GM20431 (cell line): Measurements from ENCODE around the gene ABHD11.

ENCODE experiments used
- in situ Hi-C: fragments of 300-500 bp; cut with MseI, MboI; formaldehyde crosslinking; loops from one replicate; pipeline ENCODE4 v1.15.0; 2020; ENCODE audit warnings: low sequenced_read_pairs; ENCODE audit not compliant: unreplicated experiment

ABHD11 gene

GRCh38 chr7:73749931-73750776 is 11.6 kb upstream of the ABHD11 start:
- in situ Hi-C loops: no loop called here

DNA sequence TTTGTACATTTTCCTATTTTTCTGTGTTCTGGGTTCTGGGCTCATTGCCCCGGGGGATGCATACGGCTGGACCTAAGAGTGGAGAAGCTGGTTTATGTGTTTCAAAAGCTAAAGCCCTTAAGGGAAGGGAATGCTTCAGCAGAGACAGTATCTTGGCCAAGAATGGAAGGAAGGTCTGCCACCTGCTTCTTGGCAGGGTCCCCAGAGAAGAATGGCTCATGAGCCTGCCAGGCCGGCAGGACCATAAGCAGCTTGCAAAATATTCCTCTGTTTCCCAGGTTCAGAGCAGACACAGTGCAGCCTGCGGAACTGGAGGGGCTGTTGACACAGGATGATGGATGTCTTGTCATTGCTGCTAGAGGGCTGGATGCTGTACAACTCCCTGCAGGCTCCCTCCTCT is 7.8 kb upstream of the ABHD11 start:
- in situ Hi-C loops: no loop called here

- in situ Hi-C loops: no loop called here
Measured at GRCh38 chr7:73742753-73743641, 4.4 kb upstream of the ABHD11 start.

- in situ Hi-C loops: no loop called here
Measured at GRCh38 chr7:73742338-73742752, 3.7 kb upstream of the ABHD11 start.

DNA sequence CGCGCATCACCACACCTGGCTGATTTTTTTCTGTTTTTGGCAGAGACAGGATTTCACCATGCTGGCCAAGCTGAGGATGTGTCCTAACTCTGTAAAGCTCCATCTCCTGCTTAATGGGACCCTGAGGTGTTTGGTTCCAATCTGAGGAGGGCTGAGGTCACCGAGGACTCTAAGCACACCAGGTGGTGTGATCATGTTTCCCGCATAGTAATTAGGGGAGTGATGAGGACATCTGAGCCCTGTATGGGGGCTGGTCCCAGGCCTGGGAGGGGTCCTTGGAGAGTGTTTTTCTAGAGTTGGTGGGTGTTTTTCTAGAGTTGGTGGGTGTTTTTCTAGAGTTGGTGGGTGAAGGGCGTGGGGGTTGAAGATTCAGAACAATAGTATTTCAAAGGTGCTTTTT is 3.0 kb upstream of the ABHD11 start:
- in situ Hi-C loops: no loop called here

GRCh38 chr7:73740771-73741170 is 2.2 kb upstream of the ABHD11 start:
- in situ Hi-C loops: no loop called here

DNA sequence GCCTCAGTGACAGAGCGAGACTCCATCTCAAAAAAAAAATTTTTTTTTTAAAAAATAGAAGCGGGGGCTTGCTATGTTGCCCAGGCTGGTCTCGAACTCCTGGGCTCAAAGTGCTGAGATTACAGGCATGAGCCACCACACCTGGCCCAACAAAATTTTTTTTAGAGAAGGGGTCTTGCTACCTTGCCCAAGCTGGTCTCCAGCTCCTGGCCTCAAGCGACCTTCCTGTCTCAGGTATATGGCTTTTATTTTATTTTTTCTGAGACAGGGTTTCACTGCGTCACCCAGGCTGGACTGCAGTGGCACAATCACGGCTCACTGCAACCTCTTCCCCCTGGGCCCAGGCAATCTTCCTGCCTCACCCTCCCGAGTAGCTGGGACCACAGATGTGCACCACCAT is 1.6 kb upstream of the ABHD11 start:
- in situ Hi-C loops: no loop called here

- in situ Hi-C loops: loop anchor here (10.0 kb wide), 1 partner anchor 135 kb away; no protein-coding TSS in a partner anchor
Measured at GRCh38 chr7:73739387-73739767, 775 bp upstream of the ABHD11 start.

- in situ Hi-C loops: loop anchor here (10.0 kb wide), 1 partner anchor 133 kb away; no protein-coding TSS in a partner anchor
Measured at GRCh38 chr7:73738220-73738611, 386 bp downstream of the ABHD11 start.

GRCh38 chr7:73737491-73738219 is 947 bp downstream of the ABHD11 start:
- in situ Hi-C loops: loop anchor here (10.0 kb wide), 1 partner anchor 133 kb away; no protein-coding TSS in a partner anchor

DNA sequence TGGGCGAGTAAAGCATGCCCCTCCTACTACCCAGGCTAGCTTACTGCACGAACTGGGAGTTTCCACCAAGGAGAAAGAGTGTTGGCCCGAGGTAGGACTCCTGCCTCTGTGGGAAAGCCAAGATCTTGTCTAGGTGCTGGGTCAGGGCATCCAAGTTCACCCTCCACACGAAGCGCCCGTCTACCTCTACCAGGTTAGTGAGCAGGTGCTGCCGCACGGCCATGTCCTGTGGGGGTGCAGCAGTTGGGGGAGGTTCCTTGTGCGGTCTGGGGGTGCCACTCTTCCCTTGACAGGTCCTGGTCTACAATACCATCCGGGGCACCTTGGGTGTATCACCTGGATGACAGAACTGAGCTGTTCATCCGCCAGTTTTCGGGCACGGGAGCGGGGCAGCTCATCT is 1.7 kb downstream of the ABHD11 start:
- in situ Hi-C loops: loop anchor here (10.0 kb wide), 1 partner anchor 132 kb away; no protein-coding TSS in a partner anchor

DNA sequence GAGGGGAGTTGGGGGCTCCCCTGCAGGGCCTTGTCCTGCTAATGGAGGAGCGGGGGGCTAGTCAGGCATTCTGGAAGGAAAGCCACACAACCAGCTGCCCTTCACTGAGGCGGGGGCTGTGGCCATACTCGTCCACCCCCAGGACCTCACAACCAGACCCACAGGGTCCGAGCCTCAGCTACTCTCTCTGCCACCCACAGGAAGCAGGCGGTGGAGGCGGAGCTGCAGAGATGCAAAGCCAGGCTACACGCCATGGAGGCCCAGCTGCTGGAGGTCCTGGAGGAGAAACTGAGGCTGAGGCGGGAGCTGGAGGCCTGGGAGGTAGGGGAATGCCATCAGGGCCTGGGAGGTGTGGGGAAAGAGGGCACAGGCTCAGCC is 3.1 kb downstream of the ABHD11 start:
- in situ Hi-C loops: loop anchor here (10.0 kb wide), 1 partner anchor 131 kb away; no protein-coding TSS in a partner anchor

- in situ Hi-C loops: loop anchor here (10.0 kb wide), 1 partner anchor 130 kb away; no protein-coding TSS in a partner anchor
Measured at GRCh38 chr7:73734619-73735527, 3.7 kb downstream of the ABHD11 start.

DNA sequence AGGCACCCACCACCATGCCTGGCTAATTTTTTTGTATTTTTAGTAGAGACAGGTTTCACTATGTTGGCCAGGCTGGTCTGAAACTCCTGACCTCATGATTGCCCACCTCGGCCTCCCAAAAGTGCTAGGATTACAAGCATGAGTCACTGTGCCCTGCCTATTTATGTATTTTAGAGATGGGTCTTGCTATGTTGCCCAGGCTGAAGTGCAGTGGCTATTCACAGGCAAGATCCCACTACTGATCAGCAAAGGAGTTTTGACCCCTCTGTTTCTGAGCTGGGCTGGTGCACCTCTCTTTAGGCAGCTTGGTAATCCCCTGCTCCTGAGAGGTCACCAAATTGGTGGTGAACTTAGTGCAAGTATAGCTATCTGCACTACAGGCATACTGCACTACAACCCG is 6.2 kb downstream of the ABHD11 start:
- in situ Hi-C loops: loop anchor here (10.0 kb wide), 1 partner anchor 128 kb away; no protein-coding TSS in a partner anchor

DNA sequence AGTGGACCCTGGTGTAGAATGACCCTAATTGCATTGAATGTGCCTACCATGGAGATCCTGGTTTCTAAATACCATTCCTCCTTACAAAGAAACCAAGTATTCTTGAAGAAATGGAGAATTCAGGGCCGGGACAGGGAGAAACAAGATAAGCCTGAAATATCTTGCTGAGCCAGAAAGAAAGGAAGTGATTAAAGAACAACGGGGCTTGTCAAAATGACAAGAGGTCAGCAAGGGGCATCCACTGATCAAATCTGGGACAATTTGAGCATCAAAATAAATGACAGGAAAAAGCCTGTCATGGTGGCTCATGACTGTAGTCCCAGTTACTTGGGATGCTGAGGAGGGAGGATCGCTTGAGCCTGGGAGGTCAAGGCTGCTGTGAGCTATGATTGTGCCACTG is 8.1 kb downstream of the ABHD11 start:
- in situ Hi-C loops: loop anchor here (10.0 kb wide), 1 partner anchor 126 kb away; no protein-coding TSS in a partner anchor

GRCh38 chr7:73728551-73728950 is 10.1 kb downstream of the ABHD11 start:
- in situ Hi-C loops: no loop called here

DNA sequence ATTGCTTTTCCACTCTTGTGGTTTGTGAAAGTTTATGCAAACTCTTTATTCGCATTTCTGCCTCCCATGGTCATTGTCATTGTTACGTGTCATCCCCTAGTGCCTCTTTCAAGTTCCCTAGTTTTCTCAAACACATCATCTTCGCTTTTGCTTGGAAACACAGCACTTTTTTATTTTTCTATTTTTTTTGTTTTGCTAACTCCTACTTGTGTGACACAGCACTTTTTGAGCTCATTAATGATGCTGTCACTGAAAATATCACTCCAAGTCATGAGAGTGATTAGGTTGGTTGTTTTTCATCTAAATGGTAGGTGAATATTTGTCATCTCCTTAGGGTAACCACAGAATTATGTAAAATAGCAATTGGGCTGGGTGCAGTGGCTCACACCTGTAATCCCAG is 10.7 kb downstream of the ABHD11 start:
- in situ Hi-C loops: no loop called here

GRCh38 chr7:73726083-73726466 is 12.5 kb downstream of the ABHD11 start:
- in situ Hi-C loops: no loop called here

- in situ Hi-C loops: no loop called here
Measured at GRCh38 chr7:73723813-73724212, 14.8 kb downstream of the ABHD11 start.
